ENCODE measurements around the gene BEND7. TPM values are rescaled to one million over a fixed set of nuclear protein-coding genes. Genes with fewer than 3 reads are reported as not detected.

Gene BEND7
- polyA plus RNA-seq, 1 donor (not counting 4 experiments of a cell fraction or from before 2014, with no cell fraction given) = 4.4 TPM

DNA sequence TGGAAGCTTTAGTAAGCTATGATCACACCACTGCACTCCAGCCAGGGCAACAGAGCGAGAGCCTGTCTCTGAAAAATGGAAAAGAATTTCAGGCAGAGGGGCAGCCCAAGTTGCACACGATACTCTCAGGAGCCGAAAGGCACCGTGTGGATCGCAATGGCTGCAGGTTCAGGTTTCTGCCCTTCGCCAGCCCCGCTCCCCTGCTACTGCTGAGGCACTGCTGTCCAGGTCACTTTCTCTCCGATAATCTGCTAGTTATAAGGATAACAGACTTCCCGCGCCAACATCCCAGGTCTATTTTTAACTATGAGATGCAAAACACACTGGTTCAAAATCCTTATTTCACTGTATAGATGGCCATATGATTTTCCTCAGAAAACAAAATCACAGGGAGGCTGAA, 11.1 kb downstream of the BEND7 start:
- TF ChIP-seq, protein P1, sequence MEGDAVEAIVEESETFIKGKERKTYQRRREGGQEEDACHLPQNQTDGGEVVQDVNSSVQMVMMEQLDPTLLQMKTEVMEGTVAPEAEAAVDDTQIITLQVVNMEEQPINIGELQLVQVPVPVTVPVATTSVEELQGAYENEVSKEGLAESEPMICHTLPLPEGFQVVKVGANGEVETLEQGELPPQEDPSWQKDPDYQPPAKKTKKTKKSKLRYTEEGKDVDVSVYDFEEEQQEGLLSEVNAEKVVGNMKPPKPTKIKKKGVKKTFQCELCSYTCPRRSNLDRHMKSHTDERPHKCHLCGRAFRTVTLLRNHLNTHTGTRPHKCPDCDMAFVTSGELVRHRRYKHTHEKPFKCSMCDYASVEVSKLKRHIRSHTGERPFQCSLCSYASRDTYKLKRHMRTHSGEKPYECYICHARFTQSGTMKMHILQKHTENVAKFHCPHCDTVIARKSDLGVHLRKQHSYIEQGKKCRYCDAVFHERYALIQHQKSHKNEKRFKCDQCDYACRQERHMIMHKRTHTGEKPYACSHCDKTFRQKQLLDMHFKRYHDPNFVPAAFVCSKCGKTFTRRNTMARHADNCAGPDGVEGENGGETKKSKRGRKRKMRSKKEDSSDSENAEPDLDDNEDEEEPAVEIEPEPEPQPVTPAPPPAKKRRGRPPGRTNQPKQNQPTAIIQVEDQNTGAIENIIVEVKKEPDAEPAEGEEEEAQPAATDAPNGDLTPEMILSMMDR (optimal IDR thresholded peaks at IDR 0.05 in 1 of 3, IDR thresholded peaks at IDR 0.05 in 1 of 3, conservative IDR thresholded peaks at IDR 0.05 in 1 of 3; ENCODE audit: extremely low read depth in 1 of 3, insufficient read depth in 2 of 3, low read length in 3 of 3) = no peak
- TF ChIP-seq EZH2 (IDR thresholded peaks at IDR 0.05; ENCODE audit: low read length) = no peak
- Histone ChIP-seq H3K9me3 (ENCODE audit: control insufficient read depth, low read depth, low read length) (no peaks in the 10 kb centered on the region), H3K27ac (ENCODE audit: control insufficient read depth, insufficient read depth, low read length) (no peak overlapping the region), H3K9me1 (ENCODE audit: control insufficient read depth, extremely low read depth, insufficient read depth, low read length) (no peaks in the 10 kb centered on the region), H3K9ac (ENCODE audit: control insufficient read depth, extremely low read depth, insufficient read depth, low read length) (no peak overlapping the region), H3K4me3 (ENCODE audit: control insufficient read depth in 2 of 3, extremely low read depth in 1 of 3, insufficient read depth in 2 of 3, low read depth in 1 of 3, low read length in 3 of 3) (no peak overlapping the region), H3K36me3 (ENCODE audit: control insufficient read depth in 2 of 2, extremely low read depth in 1 of 2, insufficient read depth in 2 of 2, low read length in 2 of 2) (peaks cover 0 to 1% of the 10 kb centered on the region in 2 experiments), H3K4me2 (ENCODE audit: control insufficient read depth, extremely low read depth, insufficient read depth, low read depth, low read length) (no peak overlapping the region), H3K4me1 (ENCODE audit: control insufficient read depth, extremely low read depth, insufficient read depth, low read length) (no peaks in the 10 kb centered on the region), H4K20me1 (ENCODE audit: control insufficient read depth, extremely low read depth, insufficient read depth, low read length) (no peaks in the 10 kb centered on the region), H3K79me2 (ENCODE audit: control insufficient read depth, insufficient read depth, low read length) (no peaks in the 10 kb centered on the region), H2AFZ (ENCODE audit: control insufficient read depth, low read length) (no peak overlapping the region), H3K27me3 (ENCODE audit: control insufficient read depth, extremely low read depth, insufficient read depth, low read length) (no peaks in the 10 kb centered on the region)
- FAIRE-seq (no peak), DNase-seq (ENCODE audit: low read depth, low spot score) (no peak)
- dilution Hi-C loops (cut with MboI; ENCODE audit: extremely low pct_ligation_motif_present, low sequenced_read_pairs) = no loop called here

GRCh38 chr10:13516176-13516575, 12.6 kb downstream of the BEND7 start:
- H2AFZ ChIP-seq (ENCODE audit: control insufficient read depth, low read length) = no peak overlapping the region
- TF ChIP-seq EZH2 (IDR thresholded peaks at IDR 0.05; ENCODE audit: low read length) = no peak
- TF ChIP-seq, protein P1 (optimal IDR thresholded peaks at IDR 0.05 in 1 of 3, IDR thresholded peaks at IDR 0.05 in 1 of 3, conservative IDR thresholded peaks at IDR 0.05 in 1 of 3; ENCODE audit: extremely low read depth in 1 of 3, insufficient read depth in 2 of 3, low read length in 3 of 3) = no peak
- DNase-seq (ENCODE audit: low read depth, low spot score) = no peak
- no peak overlapping the region for H3K4me3 ChIP-seq (ENCODE audit: control insufficient read depth in 2 of 3, extremely low read depth in 1 of 3, insufficient read depth in 2 of 3, low read depth in 1 of 3, low read length in 3 of 3)
- no peaks in the 10 kb centered on the region for H3K9me1 ChIP-seq (ENCODE audit: control insufficient read depth, extremely low read depth, insufficient read depth, low read length)
- H3K4me2 ChIP-seq (ENCODE audit: control insufficient read depth, extremely low read depth, insufficient read depth, low read depth, low read length) = no peak overlapping the region
- dilution Hi-C loops (cut with MboI; ENCODE audit: extremely low pct_ligation_motif_present, low sequenced_read_pairs) = no loop called here
- FAIRE-seq = no peak
- no peak overlapping the region for H3K9ac ChIP-seq (ENCODE audit: control insufficient read depth, extremely low read depth, insufficient read depth, low read length)
- H3K79me2 ChIP-seq (ENCODE audit: control insufficient read depth, insufficient read depth, low read length) = no peaks in the 10 kb centered on the region
- H3K36me3 ChIP-seq (ENCODE audit: control insufficient read depth in 2 of 2, extremely low read depth in 1 of 2, insufficient read depth in 2 of 2, low read length in 2 of 2) = peaks cover 0 to 1% of the 10 kb centered on the region in 2 experiments
- H3K27ac ChIP-seq (ENCODE audit: control insufficient read depth, insufficient read depth, low read length) = no peak overlapping the region
- H3K4me1 ChIP-seq (ENCODE audit: control insufficient read depth, extremely low read depth, insufficient read depth, low read length) = no peaks in the 10 kb centered on the region
- no peaks in the 10 kb centered on the region for H3K27me3 ChIP-seq (ENCODE audit: control insufficient read depth, extremely low read depth, insufficient read depth, low read length)
- H4K20me1 ChIP-seq (ENCODE audit: control insufficient read depth, extremely low read depth, insufficient read depth, low read length) = no peaks in the 10 kb centered on the region
- no peaks in the 10 kb centered on the region for H3K9me3 ChIP-seq (ENCODE audit: control insufficient read depth, low read depth, low read length)
